T-helper 2 cell (primary cell): ENCODE data around the gene RGS7.
"Not testable (repeated sequence)": the region's sequence is repeated elsewhere in the genome, so short reads cannot be mapped to it uniquely, and the experiment has no call there.

Experiments used
- DNase-seq, 5 experiments: peaks; one replicate each; pipeline versions ENCODE4 v3.0.0 to v3.0.0-alpha.2; 2012 to 2022

Gene RGS7

GRCh38 chr1:241130881-241131280 is 226.1 kb downstream of the RGS7 start:
- no peak for DNase-seq

DNA sequence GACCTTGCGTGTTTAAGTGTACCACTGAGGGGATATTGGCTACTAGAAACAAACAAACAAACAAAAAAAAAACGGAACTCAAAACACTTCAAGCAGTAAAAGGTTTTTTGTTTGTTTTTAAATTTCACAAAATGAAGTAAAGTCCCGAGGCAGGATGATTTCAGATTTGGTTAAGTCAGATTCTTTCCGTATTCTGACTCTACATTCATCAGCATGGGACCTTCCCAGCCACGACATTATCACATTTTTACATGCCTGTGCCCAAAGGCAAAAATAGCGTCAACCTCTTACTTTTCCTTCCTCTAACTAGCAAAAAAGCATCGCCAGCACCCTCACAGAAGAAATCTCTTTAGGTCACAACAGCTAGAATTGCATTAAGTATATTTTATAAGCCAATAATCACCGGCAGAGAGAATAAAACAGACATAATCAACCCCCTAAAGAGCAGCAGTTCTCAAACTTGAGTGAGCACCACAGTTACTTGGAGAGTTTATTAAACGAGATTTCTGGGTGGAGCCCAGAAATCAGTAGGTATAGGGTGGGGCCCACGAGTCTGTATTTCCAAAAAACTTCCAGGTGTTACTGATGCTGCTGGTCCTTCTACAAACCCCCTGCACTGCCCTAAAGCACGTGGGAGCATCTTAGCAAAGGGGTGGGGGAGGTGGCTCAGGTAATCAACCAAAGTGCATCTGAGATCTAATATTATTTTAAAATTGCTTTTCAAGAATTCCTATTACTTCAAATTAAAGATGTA is 227.6 kb downstream of the RGS7 start:
- DNase-seq: no peak

- no peak for DNase-seq
Measured at GRCh38 chr1:241125286-241125685, 231.7 kb downstream of the RGS7 start.

GRCh38 chr1:241118049-241118448 is 239.0 kb downstream of the RGS7 start:
- DNase-seq: no peak

GRCh38 chr1:241115784-241116183 is 241.2 kb downstream of the RGS7 start:
- DNase-seq: no peak

DNA sequence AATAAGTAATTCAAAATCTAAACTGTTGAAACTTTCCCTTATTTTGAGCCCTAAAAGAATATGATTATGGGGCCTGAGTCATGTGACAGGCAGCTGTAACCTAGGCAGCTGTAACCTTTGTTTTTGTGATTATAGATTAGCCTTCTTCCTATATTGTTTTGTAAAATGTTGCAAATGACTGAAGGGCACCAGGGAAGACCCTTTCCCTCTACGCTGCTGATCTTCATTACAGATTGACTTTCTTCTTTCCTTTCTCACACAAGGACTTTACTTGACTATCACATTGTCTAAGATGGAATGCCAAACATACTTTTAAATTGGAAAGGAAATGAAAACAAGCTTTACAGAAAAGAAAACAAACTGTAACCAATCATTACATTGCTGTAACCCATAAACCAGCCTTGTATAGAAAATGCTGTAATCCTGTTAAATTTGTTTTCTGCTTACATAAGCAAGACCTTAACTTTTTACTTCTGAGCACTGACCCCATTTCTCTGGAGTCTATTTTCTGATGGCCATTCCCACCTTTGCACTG is 242.2 kb downstream of the RGS7 start:
- DNase-seq: no peak

GRCh38 chr1:241113557-241113956 is 243.4 kb downstream of the RGS7 start:
- no peak for DNase-seq

- no peak for DNase-seq
Measured at GRCh38 chr1:241109039-241109438, 248.0 kb downstream of the RGS7 start.

DNA sequence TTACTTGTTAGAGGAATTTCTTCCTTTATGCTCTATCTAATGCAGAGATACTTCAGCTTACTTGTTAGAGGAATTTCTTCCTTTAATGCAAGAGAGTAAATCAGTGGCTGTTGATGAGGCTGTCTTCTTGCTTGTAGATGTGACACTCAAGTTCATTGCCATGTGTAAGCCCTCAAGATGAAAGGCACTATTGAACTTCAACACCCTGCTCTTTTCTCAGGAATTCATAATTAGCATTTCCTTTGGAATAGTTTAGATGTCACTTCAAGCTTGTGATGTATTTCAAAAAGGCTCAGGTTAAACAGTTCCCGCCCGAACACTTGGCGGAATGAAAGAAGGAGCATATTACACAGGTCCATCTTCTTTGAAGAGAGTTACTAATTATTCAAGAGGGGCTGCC is 251.9 kb downstream of the RGS7 start:
- DNase-seq: no peak

DNA sequence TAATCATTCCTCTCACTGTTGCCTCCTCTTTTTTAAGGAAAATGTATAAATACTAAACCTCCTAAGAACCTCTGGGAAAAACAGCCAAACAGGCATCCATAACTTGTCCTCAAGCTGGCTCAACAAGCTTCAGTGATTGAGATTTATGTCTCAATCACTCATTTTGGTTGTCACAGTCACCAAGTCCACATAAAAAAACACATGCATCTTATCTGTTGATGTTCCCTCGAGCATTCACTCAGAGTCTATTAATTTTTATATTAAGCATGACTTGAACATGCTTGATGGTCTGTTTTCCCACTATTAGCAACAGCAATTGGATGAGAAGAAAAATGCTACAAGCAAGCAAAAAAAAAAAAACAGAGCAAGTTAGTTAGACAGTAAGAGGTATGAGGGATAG is 254.3 kb downstream of the RGS7 start:
- DNase-seq: no peak

DNA sequence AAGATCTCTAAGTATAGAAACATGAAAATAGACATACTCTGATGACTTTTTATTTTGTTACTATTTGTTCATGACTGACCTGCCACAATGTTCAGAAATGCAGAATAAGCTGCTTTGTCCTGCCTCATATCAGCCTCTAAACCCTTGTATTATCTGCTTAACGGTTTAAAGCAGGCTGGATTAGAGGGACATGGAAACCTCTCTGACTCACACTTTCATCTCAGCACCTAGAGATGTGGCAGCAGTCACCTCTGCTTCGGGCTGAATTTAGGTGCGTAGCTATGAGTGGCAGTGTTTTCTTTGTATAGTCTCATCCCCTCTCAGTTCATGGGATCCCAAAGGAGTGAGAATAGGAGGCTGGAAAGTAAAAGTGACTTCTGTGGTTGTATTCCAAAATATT is 255.4 kb downstream of the RGS7 start:
- no peak for DNase-seq

DNA sequence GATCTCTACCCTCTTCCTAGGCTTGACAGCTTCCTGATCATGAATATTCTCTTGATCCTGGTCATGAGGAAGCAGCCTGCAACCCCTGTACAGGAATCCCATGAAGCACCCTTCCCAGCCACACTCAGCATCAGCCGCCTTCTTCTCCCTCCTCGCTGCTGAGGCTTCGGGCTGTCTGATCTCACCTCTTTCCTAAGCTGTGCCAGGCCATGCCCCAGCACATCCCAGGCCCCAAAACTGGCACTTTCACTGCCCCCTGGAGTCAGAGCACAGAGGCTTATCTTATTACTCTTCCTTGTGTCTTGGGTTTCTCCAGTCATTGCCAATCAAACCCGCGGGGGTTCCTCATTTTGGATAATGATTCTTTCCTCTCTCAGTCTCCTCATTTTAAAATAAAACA is 259.5 kb downstream of the RGS7 start:
- no peak for DNase-seq

DNA sequence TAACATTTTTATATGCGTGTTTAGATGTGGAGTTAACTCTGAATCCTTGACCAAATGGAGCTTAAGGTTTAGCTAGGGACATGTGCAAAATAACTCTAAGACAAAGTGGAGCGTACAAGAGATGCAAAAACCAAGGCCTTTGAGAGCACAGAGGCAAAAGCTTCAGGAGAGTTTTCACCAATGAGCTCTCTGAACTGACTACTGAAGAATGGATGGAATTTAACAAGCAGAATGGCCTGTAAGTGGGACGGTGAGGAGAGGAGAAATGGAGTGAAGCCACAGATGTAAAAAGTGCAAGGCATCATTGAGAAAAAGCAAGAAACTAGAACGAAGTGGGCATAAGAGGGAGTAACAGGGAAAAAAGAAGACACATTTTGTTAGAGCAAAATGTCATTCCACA is 260.0 kb downstream of the RGS7 start:
- no peak for DNase-seq

GRCh38 chr1:241095847-241096246 is 261.2 kb downstream of the RGS7 start:
- DNase-seq: no peak

DNA sequence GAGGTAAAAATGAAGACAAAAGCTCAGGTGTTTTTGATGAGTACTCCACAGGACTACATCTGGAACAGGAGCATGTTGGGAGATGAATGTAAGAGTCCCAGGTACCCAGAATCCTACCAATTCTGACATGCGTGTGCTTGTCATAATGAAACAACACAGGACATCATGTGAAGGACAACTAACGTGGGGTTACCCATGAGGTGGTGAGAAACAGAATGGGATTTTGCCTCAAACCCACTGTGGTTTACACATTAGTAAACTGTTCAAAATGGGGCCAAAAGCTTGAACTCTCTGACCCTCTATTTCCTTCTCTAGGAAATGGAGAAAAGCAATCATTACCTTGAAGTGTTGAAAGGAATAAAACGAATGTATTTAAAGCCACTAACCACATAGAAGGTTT is 266.2 kb downstream of the RGS7 start:
- DNase-seq: no peak

DNA sequence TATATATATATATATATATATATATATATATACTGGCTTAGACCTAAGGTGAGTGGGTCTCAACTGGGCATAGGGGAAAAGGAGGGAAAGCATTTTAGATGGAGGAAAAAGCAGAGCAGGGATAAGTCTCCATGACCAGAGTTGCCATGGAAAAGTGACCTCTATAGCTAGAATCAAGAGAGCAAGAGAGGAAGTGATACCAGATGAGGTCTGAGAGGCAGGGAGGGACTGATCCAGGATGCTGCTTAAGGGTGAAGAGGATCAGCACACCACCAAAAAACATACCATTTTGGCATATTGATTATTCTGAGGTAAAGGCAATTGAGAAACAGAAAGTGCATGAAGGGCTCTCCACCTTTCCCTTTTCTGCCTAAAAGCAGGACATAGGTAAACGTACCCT is 267.9 kb downstream of the RGS7 start:
- not testable (repeated sequence) for DNase-seq

DNA sequence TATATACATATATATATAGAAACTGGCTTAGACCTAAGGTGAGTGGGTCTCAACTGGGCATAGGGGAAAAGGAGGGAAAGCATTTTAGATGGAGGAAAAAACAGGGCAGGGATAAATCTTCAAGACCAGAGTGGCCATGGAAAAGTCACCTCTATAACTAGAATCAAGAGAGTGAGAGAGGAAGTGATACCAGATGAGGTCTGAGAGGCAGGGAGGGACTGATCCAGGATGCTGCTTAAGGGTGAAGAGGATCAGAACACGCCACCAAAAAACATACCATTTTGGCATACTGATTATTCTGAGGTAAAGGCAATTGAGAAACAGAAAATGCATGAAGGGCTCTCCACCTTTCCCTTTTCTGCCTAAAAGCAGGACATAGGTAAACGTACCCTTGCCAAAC is 268.9 kb downstream of the RGS7 start:
- DNase-seq: not testable (repeated sequence)

DNA sequence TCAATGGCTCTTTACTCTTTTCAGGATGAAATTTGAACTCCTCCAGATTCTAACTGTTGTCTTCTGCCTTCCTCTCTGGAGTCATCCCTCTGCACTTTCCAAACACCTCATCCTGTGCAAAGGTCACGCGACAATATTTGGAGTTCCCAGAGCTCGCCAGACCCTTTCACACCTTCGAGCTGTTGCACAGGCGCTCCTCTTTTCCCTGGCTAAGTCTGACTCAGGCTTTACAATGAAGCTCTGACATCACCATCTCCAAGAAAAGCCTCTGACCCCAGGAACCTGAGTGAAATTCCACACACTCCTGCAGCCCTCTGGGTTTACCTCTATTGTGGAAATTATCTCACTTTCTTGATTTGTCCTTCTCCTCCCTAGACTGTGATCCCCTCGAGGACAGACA is 270.3 kb downstream of the RGS7 start:
- no peak for DNase-seq

GRCh38 chr1:241083285-241083684 is 273.7 kb downstream of the RGS7 start:
- no peak for DNase-seq

GRCh38 chr1:241081473-241081872 is 275.5 kb downstream of the RGS7 start:
- no peak for DNase-seq

DNA sequence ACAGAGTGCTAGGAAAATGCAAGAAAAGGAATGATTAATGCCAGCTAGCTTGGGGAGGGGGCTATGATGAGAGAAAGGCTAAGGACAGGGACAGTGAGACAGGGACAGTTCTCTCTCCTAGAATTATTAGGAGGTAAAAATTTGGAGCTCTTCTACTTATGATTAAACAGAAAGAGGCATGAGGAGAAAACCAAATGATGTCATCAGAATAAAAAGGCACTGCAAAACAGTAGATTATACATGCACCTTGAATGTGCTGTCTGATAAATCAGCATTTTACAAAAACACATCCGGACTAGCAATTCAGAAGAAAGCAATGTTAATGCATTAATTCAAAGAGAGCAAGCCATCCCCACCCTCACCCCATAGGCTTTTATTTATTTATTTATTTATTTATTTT is 277.5 kb downstream of the RGS7 start:
- DNase-seq: no peak

DNA sequence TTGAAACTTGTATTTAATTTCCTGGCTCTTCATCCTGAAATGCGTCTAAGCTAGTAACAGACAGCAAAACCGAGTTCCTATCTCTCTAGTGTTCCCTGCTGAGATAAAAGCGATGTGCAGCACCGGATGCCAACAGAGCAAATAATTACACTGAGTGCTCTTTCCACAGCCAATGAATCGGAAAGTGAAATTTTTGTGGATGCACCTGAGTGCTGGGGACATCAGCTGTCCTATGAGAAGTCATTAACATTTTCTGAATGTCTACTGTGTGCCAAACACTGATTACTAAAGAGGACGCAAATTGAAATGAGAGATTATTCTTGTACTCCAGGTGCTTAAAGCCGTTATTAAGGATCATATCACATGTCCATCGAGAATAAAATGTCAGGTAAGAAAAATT is 278.0 kb downstream of the RGS7 start:
- no peak for DNase-seq

- DNase-seq: no peak
Measured at GRCh38 chr1:241077386-241078147, 279.4 kb downstream of the RGS7 start.

- DNase-seq: no peak
Measured at GRCh38 chr1:241074507-241074906, 282.5 kb downstream of the RGS7 start.
